SK-N-SH treated with all-trans-retinoic acid at 6 μM for 48 hours (cell line): ENCODE results near the gene SLC27A4.
A peak's percentile ranks its signal among the peaks of the same experiment; 100 is the strongest.
"Not testable (repeated sequence)": the region's sequence is repeated elsewhere in the genome, so short reads cannot be mapped to it uniquely, and the experiment has no call there.

Experiments used
- ATAC-seq: fragments of 200-7000 bp; cut with Tn5 transposase; 3 replicates; pipeline ENCODE4 v1.9.1; 2020; ENCODE audit warnings: mild to moderate bottlenecking, moderate library complexity
- BACH2 ChIP-seq: fragments of 250-450 bp; sonication (Bioruptor Pico); IDR thresholded peaks from 2 replicates; pipeline ENCODE4 v1.9.0; 2021; ENCODE audit warnings: mild to moderate bottlenecking, borderline replicate concordance
- CSDC2 ChIP-seq: fragments of 250-450 bp; sonication (Bioruptor Pico); IDR thresholded peaks from 2 replicates; pipeline ENCODE4 v1.5.0; 2020; ENCODE audit warnings: mild to moderate bottlenecking, moderate library complexity
- ESRRG ChIP-seq: fragments of 250-450 bp; sonication (Bioruptor Pico); IDR thresholded peaks from 2 replicates; pipeline ENCODE4 v1.6.1; 2021; ENCODE audit warnings: mild to moderate bottlenecking
- GLIS3 ChIP-seq: fragments of 250-450 bp; sonication (Bioruptor Pico); IDR thresholded peaks from 2 replicates; pipeline ENCODE4 v1.5.0; 2020; ENCODE audit warnings: mild to moderate bottlenecking, moderate library complexity
- ISL1 ChIP-seq: fragments of 250-450 bp; sonication (Bioruptor Pico); IDR thresholded peaks from 2 replicates; pipeline ENCODE4 v2.1.2; 2022; ENCODE audit warnings: mild to moderate bottlenecking, moderate library complexity
- OSR1 ChIP-seq: fragments of 250-450 bp; sonication (Bioruptor Pico); IDR thresholded peaks from 2 replicates; pipeline ENCODE4 v1.8.0; 2022; ENCODE audit warnings: moderate library complexity, mild to moderate bottlenecking, inconsistent platforms
- PPARA ChIP-seq: fragments of 250-450 bp; sonication (Bioruptor Pico); IDR thresholded peaks from 2 replicates; pipeline ENCODE4 v1.5.0; 2020; ENCODE audit warnings: mild to moderate bottlenecking, borderline replicate concordance
- RARB ChIP-seq: fragments of 250-450 bp; sonication (Bioruptor Pico); IDR thresholded peaks from 2 replicates; pipeline ENCODE4 v1.8.0; 2021; ENCODE audit warnings: mild to moderate bottlenecking, moderate library complexity
- SNAI2 ChIP-seq: fragments of 250-450 bp; sonication (Bioruptor Pico); IDR thresholded peaks from 2 replicates; pipeline ENCODE4 v1.5.0; 2020; ENCODE audit warnings: mild to moderate bottlenecking, moderate library complexity
- TCF4 ChIP-seq: fragments of 250-450 bp; sonication (Bioruptor Pico); IDR thresholded peaks from 2 replicates; pipeline ENCODE4 v1.8.0; 2021; ENCODE audit warnings: mild to moderate bottlenecking, moderate library complexity, borderline replicate concordance
- TOX ChIP-seq: fragments of 250-450 bp; sonication (Bioruptor Pico); IDR thresholded peaks from 2 replicates; pipeline ENCODE4 v1.8.0; 2021; ENCODE audit warnings: mild to moderate bottlenecking, moderate library complexity, borderline replicate concordance
- ZC3H10 ChIP-seq: fragments of 250-450 bp; sonication (Bioruptor Pico); IDR thresholded peaks from 2 replicates; pipeline ENCODE4 v1.5.1; 2021; ENCODE audit warnings: mild to moderate bottlenecking, moderate library complexity
- ZFP30 ChIP-seq: fragments of 450-650 bp; formaldehyde crosslinking; IDR thresholded peaks from 2 replicates; pipeline ENCODE4 v1.5.0; 2022; ENCODE audit warnings: mild to moderate bottlenecking, moderate library complexity
- ZNF70 ChIP-seq: fragments of 450-650 bp; formaldehyde crosslinking; IDR thresholded peaks from 2 replicates; pipeline ENCODE4 v1.5.0; 2020; ENCODE audit warnings: mild to moderate bottlenecking, moderate library complexity
- TF ChIP-seq, protein P1 (sequence below): fragments of 250-450 bp; sonication (Bioruptor Pico); IDR thresholded peaks from 2 replicates; pipeline ENCODE4 v1.5.0; 2020; ENCODE audit warnings: mild to moderate bottlenecking, moderate library complexity
- TF ChIP-seq, protein P2 (sequence below): fragments of 250-450 bp; sonication (Bioruptor Pico); IDR thresholded peaks from 2 replicates; pipeline ENCODE4 v1.5.1; 2021; ENCODE audit warnings: mild to moderate bottlenecking, moderate library complexity
- TF ChIP-seq, protein P3 (sequence below): fragments of 250-450 bp; sonication (Bioruptor Pico); IDR thresholded peaks from 2 replicates; pipeline ENCODE4 v1.8.0; 2020; ENCODE audit warnings: mild to moderate bottlenecking, moderate library complexity, borderline replicate concordance
- TF ChIP-seq, protein P4 (sequence below): fragments of 250-450 bp; sonication (Bioruptor Pico); IDR thresholded peaks from 2 replicates; pipeline ENCODE4 v1.5.1; 2020; ENCODE audit warnings: low read depth, mild to moderate bottlenecking, moderate library complexity

Gene SLC27A4

DNA sequence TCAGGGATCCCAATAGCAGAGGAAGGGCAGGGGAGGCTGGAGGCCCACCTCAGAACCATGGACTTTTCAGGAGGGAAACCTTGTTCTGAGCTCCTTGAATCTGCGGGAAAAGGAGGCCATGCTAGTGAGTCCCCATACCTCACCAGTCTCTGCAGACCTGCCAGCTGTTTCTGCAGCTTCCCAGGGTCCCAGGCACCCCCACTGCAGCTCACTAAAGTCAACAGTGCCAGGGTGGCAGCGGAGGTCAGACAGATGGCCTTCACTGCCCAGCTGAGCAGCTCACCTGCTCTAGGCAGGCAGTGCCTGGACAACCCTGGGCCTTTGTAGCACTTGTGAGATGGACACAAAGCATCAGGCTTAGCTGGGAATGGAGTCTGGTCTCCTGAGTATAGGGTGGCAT is 4.4 kb upstream of the SLC27A4 start:
- no peak for TF ChIP-seq ZFP30 (CRISPR knock-in tag)
- TF ChIP-seq, protein P1, sequence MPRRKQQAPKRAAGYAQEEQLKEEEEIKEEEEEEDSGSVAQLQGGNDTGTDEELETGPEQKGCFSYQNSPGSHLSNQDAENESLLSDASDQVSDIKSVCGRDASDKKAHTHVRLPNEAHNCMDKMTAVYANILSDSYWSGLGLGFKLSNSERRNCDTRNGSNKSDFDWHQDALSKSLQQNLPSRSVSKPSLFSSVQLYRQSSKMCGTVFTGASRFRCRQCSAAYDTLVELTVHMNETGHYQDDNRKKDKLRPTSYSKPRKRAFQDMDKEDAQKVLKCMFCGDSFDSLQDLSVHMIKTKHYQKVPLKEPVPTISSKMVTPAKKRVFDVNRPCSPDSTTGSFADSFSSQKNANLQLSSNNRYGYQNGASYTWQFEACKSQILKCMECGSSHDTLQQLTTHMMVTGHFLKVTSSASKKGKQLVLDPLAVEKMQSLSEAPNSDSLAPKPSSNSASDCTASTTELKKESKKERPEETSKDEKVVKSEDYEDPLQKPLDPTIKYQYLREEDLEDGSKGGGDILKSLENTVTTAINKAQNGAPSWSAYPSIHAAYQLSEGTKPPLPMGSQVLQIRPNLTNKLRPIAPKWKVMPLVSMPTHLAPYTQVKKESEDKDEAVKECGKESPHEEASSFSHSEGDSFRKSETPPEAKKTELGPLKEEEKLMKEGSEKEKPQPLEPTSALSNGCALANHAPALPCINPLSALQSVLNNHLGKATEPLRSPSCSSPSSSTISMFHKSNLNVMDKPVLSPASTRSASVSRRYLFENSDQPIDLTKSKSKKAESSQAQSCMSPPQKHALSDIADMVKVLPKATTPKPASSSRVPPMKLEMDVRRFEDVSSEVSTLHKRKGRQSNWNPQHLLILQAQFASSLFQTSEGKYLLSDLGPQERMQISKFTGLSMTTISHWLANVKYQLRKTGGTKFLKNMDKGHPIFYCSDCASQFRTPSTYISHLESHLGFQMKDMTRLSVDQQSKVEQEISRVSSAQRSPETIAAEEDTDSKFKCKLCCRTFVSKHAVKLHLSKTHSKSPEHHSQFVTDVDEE (CRISPR knock-in tag) = no peak
- TF ChIP-seq RARB (CRISPR knock-in tag) = no peak
- TF ChIP-seq GLIS3 (CRISPR knock-in tag) = no peak
- TF ChIP-seq SNAI2 = no peak
- no peak for TF ChIP-seq ESRRG
- no peak for TF ChIP-seq CSDC2
- TF ChIP-seq ZNF70 (CRISPR knock-in tag) = no peak
- no peak for ATAC-seq

DNA sequence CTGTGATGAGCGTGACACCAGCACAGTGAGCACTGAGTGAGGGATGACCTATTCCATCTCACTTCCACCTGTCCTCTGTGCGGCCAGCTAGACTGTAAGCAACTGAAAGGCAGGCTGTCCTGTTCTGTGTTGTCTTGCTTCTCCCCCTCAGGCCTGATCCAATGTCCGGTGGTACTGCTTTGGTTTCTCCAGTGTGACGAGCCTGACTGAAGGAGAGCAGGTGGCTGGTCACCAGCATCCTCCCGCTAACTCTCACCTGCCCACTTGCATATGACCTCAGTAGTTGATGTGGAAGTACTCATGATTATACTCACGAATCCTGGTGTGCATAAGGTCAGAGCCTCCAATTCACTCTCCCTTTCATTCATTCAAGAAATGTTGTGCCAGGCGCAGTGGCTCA is 2.4 kb upstream of the SLC27A4 start:
- TF ChIP-seq, protein P2, sequence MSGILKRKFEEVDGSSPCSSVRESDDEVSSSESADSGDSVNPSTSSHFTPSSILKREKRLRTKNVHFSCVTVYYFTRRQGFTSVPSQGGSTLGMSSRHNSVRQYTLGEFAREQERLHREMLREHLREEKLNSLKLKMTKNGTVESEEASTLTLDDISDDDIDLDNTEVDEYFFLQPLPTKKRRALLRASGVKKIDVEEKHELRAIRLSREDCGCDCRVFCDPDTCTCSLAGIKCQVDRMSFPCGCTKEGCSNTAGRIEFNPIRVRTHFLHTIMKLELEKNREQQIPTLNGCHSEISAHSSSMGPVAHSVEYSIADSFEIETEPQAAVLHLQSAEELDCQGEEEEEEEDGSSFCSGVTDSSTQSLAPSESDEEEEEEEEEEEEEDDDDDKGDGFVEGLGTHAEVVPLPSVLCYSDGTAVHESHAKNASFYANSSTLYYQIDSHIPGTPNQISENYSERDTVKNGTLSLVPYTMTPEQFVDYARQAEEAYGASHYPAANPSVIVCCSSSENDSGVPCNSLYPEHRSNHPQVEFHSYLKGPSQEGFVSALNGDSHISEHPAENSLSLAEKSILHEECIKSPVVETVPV (CRISPR knock-in tag) = no peak
- ATAC-seq = no peak

DNA sequence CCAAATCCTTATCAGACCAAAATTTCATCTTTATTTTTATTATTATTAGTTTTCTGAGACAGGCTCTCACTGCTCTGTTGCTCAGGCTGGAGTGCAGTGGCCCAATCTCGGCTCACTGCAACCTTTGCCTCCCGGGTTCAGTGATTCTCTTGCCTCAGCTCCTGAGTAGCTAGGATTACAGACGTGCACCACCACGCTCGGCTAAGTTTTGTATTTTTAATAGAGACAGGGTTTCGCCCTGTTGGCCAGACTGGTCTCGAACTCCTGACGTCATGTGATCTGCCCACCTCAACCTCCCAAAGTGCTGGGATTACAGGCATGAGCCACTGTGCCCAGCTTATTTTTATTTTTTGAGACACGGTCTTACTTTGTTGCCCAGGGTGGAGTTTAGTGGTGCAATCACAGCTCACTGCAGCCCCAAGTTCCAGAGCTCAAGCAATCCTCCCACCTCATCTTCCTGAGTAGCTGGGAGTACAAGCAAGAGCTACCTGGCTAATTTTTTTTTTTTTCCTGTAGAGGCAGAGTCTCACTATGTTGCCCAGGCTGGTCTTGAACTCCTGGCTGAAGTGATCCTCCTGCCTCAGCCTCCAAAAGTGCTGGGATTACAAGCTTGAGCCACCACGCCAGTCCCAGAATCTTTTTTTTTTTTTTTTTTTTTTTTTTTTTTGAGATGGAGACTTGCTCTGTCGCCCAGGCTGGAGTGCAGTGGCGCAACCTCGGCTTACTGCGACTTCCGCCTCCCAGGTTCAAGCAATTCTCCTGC is 1.3 kb upstream of the SLC27A4 start:
- not testable (repeated sequence) for ATAC-seq

DNA sequence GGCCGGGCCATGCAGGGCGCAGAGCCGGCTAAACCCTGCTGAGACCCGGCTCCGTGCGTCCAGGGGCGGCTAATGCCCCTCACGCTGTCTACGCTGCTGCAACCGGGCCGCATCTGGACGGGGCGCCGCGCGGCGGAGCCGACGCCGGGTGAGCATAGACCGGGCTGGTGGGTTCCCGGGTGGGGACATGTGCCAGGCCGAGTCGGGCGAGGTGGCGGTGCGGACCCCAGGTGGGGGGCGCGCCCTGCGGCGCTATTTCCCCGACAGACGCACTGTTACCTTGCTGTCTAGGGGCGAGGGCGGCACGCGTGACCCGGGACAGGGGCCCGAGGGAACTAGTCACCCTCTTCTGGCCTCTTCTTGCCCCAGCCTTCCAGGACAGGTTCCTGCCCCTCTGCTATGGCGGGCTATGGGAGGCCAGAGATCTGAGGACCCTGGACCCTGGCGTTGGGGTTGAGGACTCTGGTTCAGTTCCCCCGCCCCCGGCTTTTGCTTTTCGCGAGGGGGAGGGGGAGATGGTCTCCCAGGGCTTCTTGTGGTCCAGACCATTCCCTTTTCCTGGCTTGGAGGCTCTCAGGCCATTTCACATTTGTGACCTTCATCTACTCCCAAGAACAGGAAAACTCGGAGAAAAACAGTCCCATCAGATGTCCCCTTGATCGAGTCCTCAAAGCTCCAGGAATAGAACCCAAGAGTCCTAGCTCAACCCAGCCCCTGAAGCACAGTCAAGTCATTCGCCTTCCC is 536 bp downstream of the SLC27A4 start:
- ATAC-seq = peak; percentile 77
- TF ChIP-seq BACH2 (CRISPR knock-in tag) = no peak

DNA sequence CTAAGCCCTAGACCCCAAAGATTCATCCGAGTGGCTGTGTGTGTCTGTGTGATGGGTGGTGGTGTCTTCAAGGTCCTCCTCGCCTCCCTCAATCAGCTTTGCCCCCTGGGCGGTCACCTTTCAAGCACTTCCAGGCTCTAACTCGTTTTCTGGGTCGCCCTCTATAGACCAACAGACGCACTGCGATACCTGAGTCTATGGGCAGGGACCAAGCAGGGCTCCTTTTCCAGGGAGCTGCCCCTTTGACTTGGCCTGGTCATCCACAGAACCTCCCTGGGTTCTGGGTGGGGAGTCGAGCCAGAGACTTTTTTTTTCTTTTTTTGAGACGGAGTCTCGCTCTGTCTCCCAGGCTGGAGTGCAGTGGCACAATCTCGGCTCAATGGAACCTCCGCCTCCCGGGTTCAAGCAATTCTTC is 1.1 kb downstream of the SLC27A4 start:
- no peak for TF ChIP-seq ZNF70 (CRISPR knock-in tag)
- peak; percentile 88 for ATAC-seq

DNA sequence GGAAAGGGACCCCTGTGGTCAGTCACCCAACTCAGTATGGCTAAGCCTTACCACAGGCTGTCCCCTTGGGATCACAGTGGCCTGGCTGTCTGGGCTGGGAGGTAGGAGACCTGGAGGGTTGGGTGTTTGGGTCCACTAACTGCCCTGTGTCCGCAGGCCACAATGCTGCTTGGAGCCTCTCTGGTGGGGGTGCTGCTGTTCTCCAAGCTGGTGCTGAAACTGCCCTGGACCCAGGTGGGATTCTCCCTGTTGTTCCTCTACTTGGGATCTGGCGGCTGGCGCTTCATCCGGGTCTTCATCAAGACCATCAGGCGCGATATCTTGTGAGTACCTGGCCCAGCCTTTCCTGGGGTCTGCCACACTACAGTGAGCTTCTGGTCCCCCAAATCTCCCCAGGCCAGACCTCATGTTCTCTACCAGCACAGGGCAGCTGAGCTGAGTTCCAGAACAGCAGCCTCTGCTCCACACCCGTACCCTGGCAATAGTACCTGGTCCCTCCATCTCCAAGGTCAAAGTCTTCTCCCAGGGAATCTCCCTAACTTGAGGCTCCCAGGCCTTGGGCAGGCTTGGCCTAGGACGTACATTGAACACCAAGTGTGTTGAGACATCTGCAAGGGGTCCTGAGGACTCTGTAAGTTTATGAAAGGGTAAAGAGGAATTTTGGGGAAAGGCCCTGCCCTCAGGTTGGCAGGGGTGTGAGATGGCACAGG is 2.8 kb downstream of the SLC27A4 start:
- TF ChIP-seq TOX (CRISPR knock-in tag) = no peak
- TF ChIP-seq, protein P3, sequence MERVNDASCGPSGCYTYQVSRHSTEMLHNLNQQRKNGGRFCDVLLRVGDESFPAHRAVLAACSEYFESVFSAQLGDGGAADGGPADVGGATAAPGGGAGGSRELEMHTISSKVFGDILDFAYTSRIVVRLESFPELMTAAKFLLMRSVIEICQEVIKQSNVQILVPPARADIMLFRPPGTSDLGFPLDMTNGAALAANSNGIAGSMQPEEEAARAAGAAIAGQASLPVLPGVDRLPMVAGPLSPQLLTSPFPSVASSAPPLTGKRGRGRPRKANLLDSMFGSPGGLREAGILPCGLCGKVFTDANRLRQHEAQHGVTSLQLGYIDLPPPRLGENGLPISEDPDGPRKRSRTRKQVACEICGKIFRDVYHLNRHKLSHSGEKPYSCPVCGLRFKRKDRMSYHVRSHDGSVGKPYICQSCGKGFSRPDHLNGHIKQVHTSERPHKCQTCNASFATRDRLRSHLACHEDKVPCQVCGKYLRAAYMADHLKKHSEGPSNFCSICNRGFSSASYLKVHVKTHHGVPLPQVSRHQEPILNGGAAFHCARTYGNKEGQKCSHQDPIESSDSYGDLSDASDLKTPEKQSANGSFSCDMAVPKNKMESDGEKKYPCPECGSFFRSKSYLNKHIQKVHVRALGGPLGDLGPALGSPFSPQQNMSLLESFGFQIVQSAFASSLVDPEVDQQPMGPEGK (CRISPR knock-in tag) = no peak
- no peak for TF ChIP-seq ISL1
- no peak for ATAC-seq

DNA sequence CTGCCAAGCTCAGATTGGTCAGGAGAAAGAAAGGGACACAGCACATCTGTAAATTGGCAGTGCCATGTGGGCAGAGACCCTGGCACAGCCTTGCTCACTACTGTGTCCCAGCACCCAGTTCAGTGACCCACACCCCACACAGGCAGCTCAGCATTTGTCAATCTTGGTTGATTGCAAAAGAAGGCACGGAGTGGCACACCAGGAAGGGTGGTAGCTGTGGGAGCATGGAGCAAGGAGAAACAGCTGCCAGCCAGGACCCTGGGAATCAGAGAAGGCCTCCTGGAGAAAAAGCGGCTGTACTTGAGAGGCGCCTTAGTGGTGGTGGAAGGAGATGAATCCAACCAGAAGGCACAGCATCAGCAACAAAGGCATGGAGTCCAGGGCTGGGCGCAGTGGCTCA is 3.5 kb downstream of the SLC27A4 start:
- no peak for ATAC-seq
- TF ChIP-seq, protein P4, sequence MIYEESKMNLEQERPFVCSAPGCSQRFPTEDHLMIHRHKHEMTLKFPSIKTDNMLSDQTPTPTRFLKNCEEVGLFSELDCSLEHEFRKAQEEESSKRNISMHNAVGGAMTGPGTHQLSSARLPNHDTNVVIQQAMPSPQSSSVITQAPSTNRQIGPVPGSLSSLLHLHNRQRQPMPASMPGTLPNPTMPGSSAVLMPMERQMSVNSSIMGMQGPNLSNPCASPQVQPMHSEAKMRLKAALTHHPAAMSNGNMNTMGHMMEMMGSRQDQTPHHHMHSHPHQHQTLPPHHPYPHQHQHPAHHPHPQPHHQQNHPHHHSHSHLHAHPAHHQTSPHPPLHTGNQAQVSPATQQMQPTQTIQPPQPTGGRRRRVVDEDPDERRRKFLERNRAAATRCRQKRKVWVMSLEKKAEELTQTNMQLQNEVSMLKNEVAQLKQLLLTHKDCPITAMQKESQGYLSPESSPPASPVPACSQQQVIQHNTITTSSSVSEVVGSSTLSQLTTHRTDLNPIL = no peak
- TF ChIP-seq ZC3H10 = no peak
- TF ChIP-seq PPARA (CRISPR knock-in tag) = no peak
- no peak for TF ChIP-seq ZFP30 (CRISPR knock-in tag)
- TF ChIP-seq TCF4 (CRISPR knock-in tag) = no peak
- TF ChIP-seq BACH2 (CRISPR knock-in tag) = no peak
- TF ChIP-seq ESRRG = no peak
- TF ChIP-seq, protein P1 (CRISPR knock-in tag) = no peak
- TF ChIP-seq ZNF70 (CRISPR knock-in tag) = no peak
- no peak for TF ChIP-seq TOX (CRISPR knock-in tag)
- no peak for TF ChIP-seq OSR1 (CRISPR knock-in tag)
- no peak for TF ChIP-seq GLIS3 (CRISPR knock-in tag)
